DOHH2 (cell line): Measurements from ENCODE around the gene MGLL.

Experiments
- H3F3A ChIP-seq: fragments of 200-600 bp; sonication (generic), shearing (Covaris generic); 2 replicates; pipeline ENCODE4 v1.6.0; 2016; ENCODE audit warnings: antibody characterized with exemption, mild to moderate bottlenecking; ENCODE audit not compliant: control insufficient read depth, insufficient read depth
- H3K27ac ChIP-seq: fragments of 200-600 bp; sonication (generic); 2 replicates; pipeline ENCODE4 v1.5.1; 2014; ENCODE audit warnings: low read depth, mild to moderate bottlenecking, low read length, moderate library complexity
- H3K27me3 ChIP-seq: fragments of 200-600 bp; sonication (generic); 2 replicates; pipeline ENCODE4 v1.6.1; 2014; ENCODE audit warnings: mild to moderate bottlenecking, low read length, mixed read lengths; ENCODE audit not compliant: control insufficient read depth
- H3K36me3 ChIP-seq: fragments of 200-600 bp; sonication (generic); 2 replicates; pipeline ENCODE4 v1.6.1; 2014; ENCODE audit warnings: mild to moderate bottlenecking, low read length, moderate library complexity, mixed read lengths; ENCODE audit not compliant: control insufficient read depth
- H3K4me1 ChIP-seq: fragments of 200-600 bp; sonication (generic); 2 replicates; pipeline ENCODE4 v1.6.1; 2014; ENCODE audit warnings: mild to moderate bottlenecking, low read length, mixed read lengths; ENCODE audit not compliant: control insufficient read depth
- H3K4me2 ChIP-seq: fragments of 200-600 bp; sonication (generic); 2 replicates; pipeline ENCODE4 v1.6.0; 2014; ENCODE audit warnings: mild to moderate bottlenecking, low read length, moderate library complexity
- H3K4me3 ChIP-seq: fragments of 200-600 bp; sonication (generic); 2 replicates; pipeline ENCODE4 v1.5.1; 2014; ENCODE audit warnings: mild to moderate bottlenecking, low read length, mixed read lengths
- H3K79me2 ChIP-seq: fragments of 200-600 bp; sonication (generic); 2 replicates; pipeline ENCODE4 v1.6.1; 2014; ENCODE audit warnings: mild to moderate bottlenecking, low read length, mixed read lengths; ENCODE audit not compliant: control insufficient read depth
- H3K9me2 ChIP-seq: fragments of 200-600 bp; sonication (generic); replicated peaks from 2 replicates; pipeline ENCODE4 v1.6.1; 2014; ENCODE audit warnings: mild to moderate bottlenecking, low read length, mixed read lengths; ENCODE audit not compliant: control insufficient read depth
- H3K9me3 ChIP-seq: fragments of 200-600 bp; sonication (generic); 2 replicates; pipeline ENCODE4 v1.6.1; 2014; ENCODE audit warnings: antibody characterized with exemption, low read length, mixed read lengths; ENCODE audit not compliant: control insufficient read depth, insufficient read depth
- H4K20me1 ChIP-seq: fragments of 200-600 bp; sonication (generic); 2 replicates; pipeline ENCODE4 v1.6.0; 2014; ENCODE audit warnings: low read depth, mild to moderate bottlenecking, antibody characterized with exemption, low read length, moderate library complexity; ENCODE audit not compliant: control insufficient read depth, insufficient read depth
- EZH2phosphoT487 ChIP-seq: fragments of 200-600 bp; sonication (generic); IDR thresholded peaks from 2 replicates; pipeline ENCODE4 v1.6.1; 2017; ENCODE audit warnings: borderline replicate concordance, mild to moderate bottlenecking, antibody characterized with exemption, low read length, moderate library complexity, mixed read lengths
- TF ChIP-seq, protein P1 (sequence below): fragments of 200-600 bp; sonication (generic); IDR thresholded peaks from one replicate; pipeline ENCODE4 v1.5.1; 2014; ENCODE audit warnings: antibody characterized with exemption, mild to moderate bottlenecking, low read depth, low read length; ENCODE audit not compliant: poor library complexity, severe bottlenecking

Gene MGLL

DNA sequence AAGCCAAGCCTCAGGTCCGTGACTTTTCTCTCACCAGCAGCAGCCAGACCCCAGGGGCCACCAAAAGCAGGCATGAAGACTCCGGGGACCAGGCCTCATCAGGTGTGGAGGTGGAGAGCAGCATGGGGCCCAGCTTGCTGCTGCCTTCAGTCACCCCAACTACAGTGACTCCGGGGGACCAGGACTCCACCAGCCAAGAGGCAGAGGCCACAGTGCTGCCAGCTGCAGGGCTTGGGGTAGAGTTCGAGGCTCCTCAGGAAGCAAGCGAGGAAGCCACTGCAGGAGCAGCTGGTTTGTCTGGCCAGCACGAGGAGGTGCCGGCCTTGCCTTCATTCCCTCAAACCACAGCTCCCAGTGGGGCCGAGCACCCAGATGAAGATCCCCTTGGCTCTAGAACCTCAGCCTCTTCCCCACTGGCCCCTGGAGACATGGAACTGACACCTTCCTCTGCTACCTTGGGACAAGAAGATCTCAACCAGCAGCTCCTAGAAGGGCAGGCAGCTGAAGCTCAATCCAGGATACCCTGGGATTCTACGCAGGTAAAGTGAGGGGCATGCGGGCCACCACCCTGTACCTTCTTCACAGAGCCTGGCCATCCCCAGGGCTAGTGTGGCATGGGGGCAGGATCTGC is 161.6 kb downstream of the MGLL start:
- Histone ChIP-seq H3K9me3 (no peaks in the 10 kb centered on the region), H3K79me2 (no peaks in the 10 kb centered on the region), H3K27me3 (peaks cover 15% of the 10 kb centered on the region; the same call in 1 of the 2 replicates), H3K9me2 (no peaks in the 10 kb centered on the region), H3F3A (no peaks in the 10 kb centered on the region), H3K4me1 (no peaks in the 10 kb centered on the region), H3K4me3 (no peak overlapping the region), H4K20me1 (no peaks in the 10 kb centered on the region), H3K27ac (no peak overlapping the region), H3K36me3 (no peaks in the 10 kb centered on the region), H3K4me2 (no peak overlapping the region)
- no peak for TF ChIP-seq EZH2phosphoT487
- TF ChIP-seq, protein P1, sequence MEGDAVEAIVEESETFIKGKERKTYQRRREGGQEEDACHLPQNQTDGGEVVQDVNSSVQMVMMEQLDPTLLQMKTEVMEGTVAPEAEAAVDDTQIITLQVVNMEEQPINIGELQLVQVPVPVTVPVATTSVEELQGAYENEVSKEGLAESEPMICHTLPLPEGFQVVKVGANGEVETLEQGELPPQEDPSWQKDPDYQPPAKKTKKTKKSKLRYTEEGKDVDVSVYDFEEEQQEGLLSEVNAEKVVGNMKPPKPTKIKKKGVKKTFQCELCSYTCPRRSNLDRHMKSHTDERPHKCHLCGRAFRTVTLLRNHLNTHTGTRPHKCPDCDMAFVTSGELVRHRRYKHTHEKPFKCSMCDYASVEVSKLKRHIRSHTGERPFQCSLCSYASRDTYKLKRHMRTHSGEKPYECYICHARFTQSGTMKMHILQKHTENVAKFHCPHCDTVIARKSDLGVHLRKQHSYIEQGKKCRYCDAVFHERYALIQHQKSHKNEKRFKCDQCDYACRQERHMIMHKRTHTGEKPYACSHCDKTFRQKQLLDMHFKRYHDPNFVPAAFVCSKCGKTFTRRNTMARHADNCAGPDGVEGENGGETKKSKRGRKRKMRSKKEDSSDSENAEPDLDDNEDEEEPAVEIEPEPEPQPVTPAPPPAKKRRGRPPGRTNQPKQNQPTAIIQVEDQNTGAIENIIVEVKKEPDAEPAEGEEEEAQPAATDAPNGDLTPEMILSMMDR: no peak

GRCh38 chr3:127658234-127658633 is 164.1 kb downstream of the MGLL start:
- Histone ChIP-seq H3K4me3 (no peak overlapping the region), H3K9me3 (no peaks in the 10 kb centered on the region), H3K36me3 (no peaks in the 10 kb centered on the region), H3F3A (no peaks in the 10 kb centered on the region), H3K27me3 (peaks cover 31% of the 10 kb centered on the region), H3K79me2 (no peaks in the 10 kb centered on the region), H3K27ac (no peak overlapping the region), H3K9me2 (no peaks in the 10 kb centered on the region), H3K4me2 (no peak overlapping the region), H4K20me1 (no peaks in the 10 kb centered on the region), H3K4me1 (no peaks in the 10 kb centered on the region)
- no peak for TF ChIP-seq EZH2phosphoT487
- TF ChIP-seq, protein P1: no peak

- no peaks in the 10 kb centered on the region for H3K79me2 ChIP-seq
- no peaks in the 10 kb centered on the region for H3K9me2 ChIP-seq
- no peaks in the 10 kb centered on the region for H3F3A ChIP-seq
- no peaks in the 10 kb centered on the region for H3K4me1 ChIP-seq
- H3K27ac ChIP-seq: no peak overlapping the region
- H3K4me3 ChIP-seq: no peak overlapping the region
- no peaks in the 10 kb centered on the region for H3K9me3 ChIP-seq
- H3K27me3 ChIP-seq: peaks cover 41% of the 10 kb centered on the region
- TF ChIP-seq EZH2phosphoT487: no peak
- TF ChIP-seq, protein P1: no peak
- H4K20me1 ChIP-seq: no peaks in the 10 kb centered on the region
- no peaks in the 10 kb centered on the region for H3K36me3 ChIP-seq
- no peak overlapping the region for H3K4me2 ChIP-seq
Observed at GRCh38 chr3:127656906-127657305, 165.4 kb downstream of the MGLL start.
